Lower leg skin (tissue), 4 donors: ENCODE results near the gene GRIA2. TPM values are rescaled to one million over a fixed set of nuclear protein-coding genes. Genes with fewer than 3 reads are reported as not detected.

Experiments
- DNase-seq, 2 donors: peaks; one replicate each; pipeline ENCODE4 v3.0.0-alpha.2; 2019; ENCODE audit warnings: low spot score in 2 of 2
- H3K4me3 ChIP-seq: fragments of 200-600 bp; sonication (generic); 2 replicates; pipeline ENCODE4 v1.5.1; 2017; ENCODE audit warnings: mild to moderate bottlenecking, low read depth; ENCODE audit not compliant: poor library complexity, severe bottlenecking
- POLR2A ChIP-seq, 2 donors: fragments of 450-650 bp; IDR thresholded peaks; one replicate each; pipeline ENCODE4 v1.6.1; 2016 to 2017; ENCODE audit warnings: antibody characterized with exemption in 2 of 2, mild to moderate bottlenecking in 1 of 2, moderate library complexity in 1 of 2
- WGBS, 2 donors: methylation state at CpG; one replicate each; pipeline ENCODE4 v1.1.5; 2018; 5-methylcytosine and 5-hydroxymethylcytosine counted together
- intact Hi-C: fragments of 100-400 bp; cut with DNase I; formaldehyde crosslinking; loops from one replicate; pipeline ENCODE4 v1.15.0; 2023; ENCODE audit warnings: low total_unique reads
- total RNA-seq, 4 donors: library from RNA; depleted of rRNA; stranded (reverse); fragments of >200 nt; gene quantifications; one replicate each; pipeline ENCODE4 v1.1.0, GENCODE V29; 2016
- TF ChIP-seq, protein P1 (sequence below), 3 donors: fragments of 450-650 bp; IDR thresholded peaks; one replicate each; pipeline ENCODE4 v1.5.1; 2016; ENCODE audit warnings: antibody characterized with exemption in 3 of 3, mild to moderate bottlenecking in 3 of 3, moderate library complexity in 2 of 3

Gene GRIA2
- total RNA-seq, 4 donors from 2014 or later = 0.30 to 3.9 (median 2.5) TPM

DNA sequence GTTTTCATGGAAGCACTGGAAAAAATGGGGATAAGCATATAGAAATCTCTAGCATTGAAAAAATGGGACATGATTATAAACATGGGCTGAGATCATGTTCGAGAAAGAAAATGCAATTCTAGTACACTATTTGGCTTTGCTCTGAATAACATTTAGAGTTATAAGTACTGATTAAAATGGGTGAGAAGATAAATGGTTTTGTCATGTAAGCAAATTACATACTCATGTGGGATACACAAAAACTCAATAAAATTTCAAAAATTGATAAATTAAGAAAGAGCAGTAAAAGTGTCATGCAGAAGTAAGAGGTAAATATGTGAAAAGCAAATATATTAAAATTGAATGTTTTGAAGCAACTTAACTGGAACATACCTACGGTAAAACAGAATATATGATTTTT is 99.6 kb downstream of the GRIA2 start:
- 90 to 91% methylated on average over 2 of the region's 2 CpGs for WGBS, 2 donors
- intact Hi-C loops = no loop called here
- no peak for TF ChIP-seq POLR2A (IDR thresholded peaks at IDR 0.05)
- DNase-seq = no peak
- no peak overlapping the region for H3K4me3 ChIP-seq

DNA sequence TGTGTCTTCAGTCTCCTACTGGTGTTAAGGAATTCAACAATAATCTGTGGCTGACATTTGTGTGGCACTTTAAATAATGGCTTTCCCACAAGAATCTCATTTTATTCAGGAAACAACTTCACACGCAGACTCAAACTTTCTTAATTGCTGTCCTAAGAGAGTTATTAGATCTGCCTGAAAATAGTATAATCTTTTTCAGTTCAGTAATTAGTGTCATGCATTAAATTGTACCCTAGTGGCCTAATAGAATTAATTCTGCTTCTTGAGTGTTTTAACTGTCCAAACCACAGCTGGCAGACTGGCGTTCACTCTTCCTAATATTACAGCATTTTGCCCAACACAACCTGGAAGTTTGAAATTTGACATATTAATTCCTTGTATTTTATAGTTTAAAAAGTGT is 107.1 kb downstream of the GRIA2 start:
- no peak overlapping the region for H3K4me3 ChIP-seq
- TF ChIP-seq, protein P1, sequence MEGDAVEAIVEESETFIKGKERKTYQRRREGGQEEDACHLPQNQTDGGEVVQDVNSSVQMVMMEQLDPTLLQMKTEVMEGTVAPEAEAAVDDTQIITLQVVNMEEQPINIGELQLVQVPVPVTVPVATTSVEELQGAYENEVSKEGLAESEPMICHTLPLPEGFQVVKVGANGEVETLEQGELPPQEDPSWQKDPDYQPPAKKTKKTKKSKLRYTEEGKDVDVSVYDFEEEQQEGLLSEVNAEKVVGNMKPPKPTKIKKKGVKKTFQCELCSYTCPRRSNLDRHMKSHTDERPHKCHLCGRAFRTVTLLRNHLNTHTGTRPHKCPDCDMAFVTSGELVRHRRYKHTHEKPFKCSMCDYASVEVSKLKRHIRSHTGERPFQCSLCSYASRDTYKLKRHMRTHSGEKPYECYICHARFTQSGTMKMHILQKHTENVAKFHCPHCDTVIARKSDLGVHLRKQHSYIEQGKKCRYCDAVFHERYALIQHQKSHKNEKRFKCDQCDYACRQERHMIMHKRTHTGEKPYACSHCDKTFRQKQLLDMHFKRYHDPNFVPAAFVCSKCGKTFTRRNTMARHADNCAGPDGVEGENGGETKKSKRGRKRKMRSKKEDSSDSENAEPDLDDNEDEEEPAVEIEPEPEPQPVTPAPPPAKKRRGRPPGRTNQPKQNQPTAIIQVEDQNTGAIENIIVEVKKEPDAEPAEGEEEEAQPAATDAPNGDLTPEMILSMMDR (IDR thresholded peaks at IDR 0.05) = no peak
- no peak for TF ChIP-seq POLR2A (IDR thresholded peaks at IDR 0.05)
- DNase-seq = no peak
- 72 to 76% methylated on average over 2 of the region's 2 CpGs for WGBS, 2 donors
- intact Hi-C loops = no loop called here

DNA sequence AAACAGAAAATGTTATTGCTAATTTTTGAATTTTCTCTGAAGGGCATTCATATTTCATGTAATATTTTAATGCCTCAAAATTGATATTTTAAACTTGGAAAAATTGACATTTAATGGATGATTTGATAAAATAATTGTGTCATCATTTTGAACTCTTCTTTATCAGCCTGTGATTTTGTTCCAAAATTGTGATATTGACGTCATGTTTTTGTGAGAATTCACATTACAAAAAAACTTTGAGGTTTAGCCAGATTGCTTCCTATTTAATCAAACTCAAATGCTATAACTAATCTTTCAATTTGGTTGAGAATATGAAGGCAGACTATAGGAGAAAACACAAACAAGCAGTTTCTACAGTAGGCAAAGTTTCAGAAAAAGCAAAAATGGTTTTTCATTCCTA is 137.4 kb downstream of the GRIA2 start:
- no peak for TF ChIP-seq POLR2A (IDR thresholded peaks at IDR 0.05)
- TF ChIP-seq, protein P1 (IDR thresholded peaks at IDR 0.05) = no peak
- intact Hi-C loops = no loop called here
- no peak for DNase-seq
- no peak overlapping the region for H3K4me3 ChIP-seq
- WGBS, 2 donors = 58 to 64% methylated on average over 1 of the region's 1 CpG

DNA sequence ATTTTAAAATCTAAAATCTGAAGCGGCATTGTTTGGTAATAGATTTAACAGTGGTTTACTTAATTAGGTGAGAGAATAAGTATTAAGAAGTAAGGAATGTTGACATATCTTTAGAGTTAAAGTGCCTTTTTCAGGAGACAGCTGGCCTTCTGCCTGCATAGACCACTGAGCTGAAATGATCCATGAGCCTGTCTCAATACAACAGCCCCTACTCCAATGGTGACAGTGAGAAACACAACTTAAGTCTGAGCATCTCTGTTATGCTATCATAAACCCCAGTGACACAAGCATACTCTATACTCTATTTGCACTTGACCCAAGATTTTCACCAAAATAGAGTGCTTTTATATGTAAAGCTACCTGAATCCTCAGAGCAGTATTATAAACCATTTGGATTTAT is 137.9 kb downstream of the GRIA2 start:
- no peak overlapping the region for H3K4me3 ChIP-seq
- TF ChIP-seq, protein P1 (IDR thresholded peaks at IDR 0.05) = no peak
- no peak for TF ChIP-seq POLR2A (IDR thresholded peaks at IDR 0.05)
- WGBS, 2 donors = 95 to 96% methylated on average over 1 of the region's 1 CpG
- intact Hi-C loops = no loop called here
- DNase-seq = no peak

DNA sequence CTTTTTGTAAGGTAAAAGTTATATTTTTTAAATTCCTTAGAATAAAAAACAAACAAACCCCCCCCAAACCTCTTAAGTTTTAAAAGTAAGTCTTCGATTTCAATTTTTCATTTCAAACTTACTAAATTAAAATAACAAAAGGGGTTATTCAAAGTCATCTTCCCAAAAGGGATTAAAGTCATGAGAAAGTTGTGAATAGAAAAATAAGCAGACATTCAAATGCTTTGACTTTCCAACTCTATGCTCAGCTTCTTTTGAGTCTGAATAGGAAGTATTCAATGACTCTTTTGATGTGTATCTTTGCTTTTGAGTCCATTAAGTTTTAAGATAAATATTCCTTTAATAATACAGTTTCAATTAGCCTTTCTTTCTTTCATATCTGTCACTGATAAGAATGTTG is 138.3 kb downstream of the GRIA2 start:
- 52 to 64% methylated on average over 1 of the region's 1 CpG for WGBS, 2 donors
- intact Hi-C loops = no loop called here
- DNase-seq = no peak
- TF ChIP-seq, protein P1 (IDR thresholded peaks at IDR 0.05) = no peak
- TF ChIP-seq POLR2A (IDR thresholded peaks at IDR 0.05) = no peak
- no peak overlapping the region for H3K4me3 ChIP-seq

DNA sequence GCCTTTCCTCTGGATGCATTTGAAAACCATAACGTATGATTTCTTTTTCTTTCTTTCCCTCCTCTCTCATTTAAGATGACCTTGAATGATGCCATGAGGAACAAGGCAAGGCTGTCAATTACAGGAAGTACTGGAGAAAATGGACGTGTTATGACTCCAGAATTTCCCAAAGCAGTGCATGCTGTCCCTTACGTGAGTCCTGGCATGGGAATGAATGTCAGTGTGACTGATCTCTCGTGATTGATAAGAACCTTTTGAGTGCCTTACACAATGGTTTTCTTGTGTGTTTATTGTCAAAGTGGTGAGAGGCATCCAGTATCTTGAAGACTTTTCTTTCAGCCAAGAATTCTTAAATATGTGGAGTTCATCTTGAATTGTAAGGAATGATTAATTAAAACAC is 142.8 kb downstream of the GRIA2 start:
- intact Hi-C loops = no loop called here
- WGBS, 2 donors = 55 to 56% methylated on average over 4 of the region's 4 CpGs

More for the DNA sequence above, 142.8 kb downstream of the GRIA2 start:
- no peak overlapping the region for H3K4me3 ChIP-seq
- DNase-seq = no peak
- TF ChIP-seq POLR2A (IDR thresholded peaks at IDR 0.05) = no peak
- TF ChIP-seq, protein P1 (IDR thresholded peaks at IDR 0.05) = no peak
